ENCODE results near the gene APH1B.

DNA sequence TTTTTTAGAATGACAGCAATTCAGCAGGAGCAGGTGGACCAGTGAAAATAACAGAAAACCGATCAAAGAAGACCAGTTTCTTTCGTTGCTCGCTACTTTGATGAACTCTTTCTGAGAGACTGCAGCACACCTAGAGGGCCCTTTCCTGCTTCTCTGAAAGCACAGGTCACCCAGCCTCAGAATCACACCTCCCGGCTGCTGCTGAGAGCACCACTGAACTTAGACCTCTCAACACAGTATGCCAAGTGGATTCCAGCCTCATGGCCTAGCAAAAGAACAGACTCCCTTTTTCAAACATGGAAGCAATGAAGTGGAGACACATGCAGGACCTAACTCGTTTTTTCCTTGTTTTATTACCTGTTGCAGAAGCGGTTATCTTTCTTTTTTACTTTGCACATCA, 13.9 kb upstream of the APH1B start:
- TF ChIP-seq EZH2 (IDR thresholded peaks at IDR 0.05; ENCODE audit: borderline replicate concordance, low read depth, low read length, severe bottlenecking) (no peak), FOS (IDR thresholded peaks at IDR 0.05; ENCODE audit: borderline replicate concordance, insufficient read depth, low read length) (no peak), MYC (IDR thresholded peaks at IDR 0.05; ENCODE audit: low read depth, low read length) (no peak), POLR2AphosphoS5 (IDR thresholded peaks at IDR 0.05; ENCODE audit: insufficient read depth, low read depth, low read length) (no peak), POLR2A (IDR thresholded peaks at IDR 0.05; ENCODE audit: low read depth, low read length) (no peak), MAX (IDR thresholded peaks at IDR 0.05; ENCODE audit: insufficient read depth, insufficient read length) (no peak), GATA2 (IDR thresholded peaks at IDR 0.05; ENCODE audit: insufficient read depth, insufficient read length, low read depth, low read length) (no peak)
- TF ChIP-seq, protein P1, sequence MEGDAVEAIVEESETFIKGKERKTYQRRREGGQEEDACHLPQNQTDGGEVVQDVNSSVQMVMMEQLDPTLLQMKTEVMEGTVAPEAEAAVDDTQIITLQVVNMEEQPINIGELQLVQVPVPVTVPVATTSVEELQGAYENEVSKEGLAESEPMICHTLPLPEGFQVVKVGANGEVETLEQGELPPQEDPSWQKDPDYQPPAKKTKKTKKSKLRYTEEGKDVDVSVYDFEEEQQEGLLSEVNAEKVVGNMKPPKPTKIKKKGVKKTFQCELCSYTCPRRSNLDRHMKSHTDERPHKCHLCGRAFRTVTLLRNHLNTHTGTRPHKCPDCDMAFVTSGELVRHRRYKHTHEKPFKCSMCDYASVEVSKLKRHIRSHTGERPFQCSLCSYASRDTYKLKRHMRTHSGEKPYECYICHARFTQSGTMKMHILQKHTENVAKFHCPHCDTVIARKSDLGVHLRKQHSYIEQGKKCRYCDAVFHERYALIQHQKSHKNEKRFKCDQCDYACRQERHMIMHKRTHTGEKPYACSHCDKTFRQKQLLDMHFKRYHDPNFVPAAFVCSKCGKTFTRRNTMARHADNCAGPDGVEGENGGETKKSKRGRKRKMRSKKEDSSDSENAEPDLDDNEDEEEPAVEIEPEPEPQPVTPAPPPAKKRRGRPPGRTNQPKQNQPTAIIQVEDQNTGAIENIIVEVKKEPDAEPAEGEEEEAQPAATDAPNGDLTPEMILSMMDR (IDR thresholded peaks at IDR 0.05; ENCODE audit: extremely low read depth in 1 of 2, insufficient read depth in 1 of 2, low read depth in 1 of 2, low read length in 2 of 2): no peak
